Activated T-helper 2 cell treated with anti-CD3 and anti-CD28 coated beads, Interferon-gamma antibody, Interleukin-2, Interleukin-4, amounts not matched to agents 10 μg/mL and 5 μg/mL and 100 μg/mL, durations not matched to agents 14 hours and 24 hours and 36 hours (primary cell): ENCODE results near the gene DUS2. TPM values are rescaled to one million over a fixed set of nuclear protein-coding genes. Genes with fewer than 3 reads are reported as not detected.
"Not testable (repeated sequence)": the region's sequence is repeated elsewhere in the genome, so short reads cannot be mapped to it uniquely, and the experiment has no call there.

Source experiments
- DNase-seq: peaks from one replicate; pipeline ENCODE4 v3.0.0; 2021; ENCODE audit warnings: low spot score
- H3K27ac Mint-ChIP-seq: one replicate; pipeline ENCODE4 v1.8.0; 2021; ENCODE audit warnings: mixed read lengths
- H3K27me3 Mint-ChIP-seq: one replicate; pipeline ENCODE4 v1.8.0; 2021; ENCODE audit warnings: low read depth, mixed read lengths
- H3K36me3 Mint-ChIP-seq: one replicate; pipeline ENCODE4 v1.8.0; 2021; ENCODE audit warnings: low read depth, mixed read lengths
- H3K4me1 Mint-ChIP-seq: one replicate; pipeline ENCODE4 v1.8.0; 2021; ENCODE audit warnings: low read depth, mixed read lengths
- H3K4me3 Mint-ChIP-seq: one replicate; pipeline ENCODE4 v1.8.0; 2021; ENCODE audit warnings: low read depth, mild to moderate bottlenecking, moderate library complexity, mixed read lengths
- H3K9me3 Mint-ChIP-seq: one replicate; pipeline ENCODE4 v1.8.0; 2021; ENCODE audit warnings: mixed read lengths
- intact Hi-C: fragments of 100-400 bp; cut with micrococcal nuclease; formaldehyde crosslinking; loops from one replicate; pipeline ENCODE4 v1.15.1; 2023
- total RNA-seq: library from RNA; stranded (reverse); gene quantifications from 2 replicates; pipeline ENCODE4 v1.2.3, GENCODE V29; 2022

The DUS2 gene
- total RNA-seq, 1 donor from 2014 or later: 34.3 TPM

GRCh38 chr16:67990018-67990386, 33.1 kb upstream of the DUS2 start:
- Mint-ChIP-seq H3K27me3 (no peaks in the 10 kb centered on the region), H3K36me3 (no peaks in the 10 kb centered on the region), H3K4me1 (peaks cover 18% of the 10 kb centered on the region), H3K27ac (peak overlapping the region; percentile 1), H3K9me3 (no peaks in the 10 kb centered on the region), H3K4me3 (no peak overlapping the region)
- intact Hi-C loops: no loop called here
- no peak for DNase-seq

GRCh38 chr16:67992661-67993206, 30.4 kb upstream of the DUS2 start:
- no peak overlapping the region for H3K4me3 Mint-ChIP-seq
- H3K4me1 Mint-ChIP-seq: peaks cover 30% of the 10 kb centered on the region
- intact Hi-C loops: loop anchor here (1.0 kb wide), 3 partner anchors 8 to 72 kb away; no protein-coding TSS in a partner anchor
- H3K36me3 Mint-ChIP-seq: no peaks in the 10 kb centered on the region
- H3K9me3 Mint-ChIP-seq: no peaks in the 10 kb centered on the region
- no peak for DNase-seq
- H3K27ac Mint-ChIP-seq: peak overlapping the region; percentile 69
- H3K27me3 Mint-ChIP-seq: no peaks in the 10 kb centered on the region

GRCh38 chr16:67993207-67994039, 29.7 kb upstream of the DUS2 start:
- Mint-ChIP-seq H3K36me3 (no peaks in the 10 kb centered on the region), H3K27me3 (no peaks in the 10 kb centered on the region), H3K4me3 (peak overlapping the region; percentile 79), H3K9me3 (no peaks in the 10 kb centered on the region), H3K27ac (peak overlapping the region; percentile 99), H3K4me1 (peaks cover 30% of the 10 kb centered on the region)
- intact Hi-C loops: loop anchor here (1.0 kb wide), 3 partner anchors 9 to 71 kb away; no protein-coding TSS in a partner anchor
- peak; percentile 80 for DNase-seq

- H3K36me3 Mint-ChIP-seq, H3K27me3 Mint-ChIP-seq, H3K9me3 Mint-ChIP-seq, intact Hi-C loops, DNase-seq: not testable (repeated sequence)
- peak overlapping the region; percentile 79 for H3K4me3 Mint-ChIP-seq
- H3K4me1 Mint-ChIP-seq: peaks cover 35% of the 10 kb centered on the region
- H3K27ac Mint-ChIP-seq: peak overlapping the region; percentile 99
Observed at GRCh38 chr16:67994040-67994408, 29.1 kb upstream of the DUS2 start.

- Mint-ChIP-seq H3K4me3 (no peak overlapping the region), H3K27me3 (no peaks in the 10 kb centered on the region), H3K9me3 (no peaks in the 10 kb centered on the region), H3K4me1 (peaks cover 49% of the 10 kb centered on the region), H3K36me3 (no peaks in the 10 kb centered on the region), H3K27ac (peak overlapping the region; percentile 77)
- DNase-seq: no peak
- intact Hi-C loops: loop anchor here (5.0 kb wide), 1 partner anchor 87 kb away; no protein-coding TSS in a partner anchor
Observed at GRCh38 chr16:67995423-67995822, 27.7 kb upstream of the DUS2 start.

GRCh38 chr16:67996666-67997065, 26.4 kb upstream of the DUS2 start:
- no peak for DNase-seq
- H3K27me3 Mint-ChIP-seq: no peaks in the 10 kb centered on the region
- H3K9me3 Mint-ChIP-seq: no peaks in the 10 kb centered on the region
- H3K4me1 Mint-ChIP-seq: peaks cover 52% of the 10 kb centered on the region
- H3K4me3 Mint-ChIP-seq: no peak overlapping the region
- H3K36me3 Mint-ChIP-seq: no peaks in the 10 kb centered on the region
- intact Hi-C loops: loop anchor here (5.0 kb wide), 1 partner anchor 86 kb away; no protein-coding TSS in a partner anchor
- H3K27ac Mint-ChIP-seq: peak overlapping the region; percentile 68

- intact Hi-C loops: loop anchor here (2.0 to 5.0 kb wide), 2 partner anchors 24 to 84 kb away; partner anchors contain the start of genes DDX28 and DUS2
- peaks cover 47% of the 10 kb centered on the region for H3K4me1 Mint-ChIP-seq
- not testable (repeated sequence) for H3K36me3 Mint-ChIP-seq, H3K4me3 Mint-ChIP-seq, DNase-seq, H3K9me3 Mint-ChIP-seq, H3K27me3 Mint-ChIP-seq
- peak overlapping the region; percentile 90 for H3K27ac Mint-ChIP-seq
Observed at GRCh38 chr16:67998231-67998778, 24.8 kb upstream of the DUS2 start.

GRCh38 chr16:67998779-67999688, 24.1 kb upstream of the DUS2 start, which contains the start of gene DPEP2:
Gene DPEP2, minus strand, starts transcription at chr16:67999484. Its CDS starts 6,272 bp downstream, at chr16:67993212.
- Mint-ChIP-seq H3K27ac (peak within 1 kb of the TSS; percentile 90), H3K4me3 (peak within 1 kb of the TSS; percentile 66), H3K4me1 (peaks cover 41% of the 10 kb centered on the region)
- not testable (repeated sequence) for H3K9me3 Mint-ChIP-seq, H3K36me3 Mint-ChIP-seq, H3K27me3 Mint-ChIP-seq
- intact Hi-C loops: loop anchor here (2.0 to 5.0 kb wide), 2 partner anchors 24 to 83 kb away; partner anchors contain the start of genes DDX28 and DUS2
- DNase-seq: peak; percentile 31

- peak overlapping the region; percentile 66 for H3K4me3 Mint-ChIP-seq
- peaks cover 37% of the 10 kb centered on the region for H3K4me1 Mint-ChIP-seq
- peak overlapping the region; percentile 90 for H3K27ac Mint-ChIP-seq
- H3K36me3 Mint-ChIP-seq: no peaks in the 10 kb centered on the region
- DNase-seq: no peak
- no peaks in the 10 kb centered on the region for H3K27me3 Mint-ChIP-seq
- intact Hi-C loops: loop anchor here (2.0 to 5.0 kb wide), 2 partner anchors 23 to 82 kb away; partner anchors contain the start of genes DDX28 and DUS2
- H3K9me3 Mint-ChIP-seq: no peaks in the 10 kb centered on the region
Observed at GRCh38 chr16:67999985-68000384, 23.1 kb upstream of the DUS2 start.

GRCh38 chr16:68000450-68000849, 22.6 kb upstream of the DUS2 start:
- H3K36me3 Mint-ChIP-seq: no peaks in the 10 kb centered on the region
- H3K4me3 Mint-ChIP-seq: peak overlapping the region; percentile 63
- no peaks in the 10 kb centered on the region for H3K27me3 Mint-ChIP-seq
- no peaks in the 10 kb centered on the region for H3K9me3 Mint-ChIP-seq
- no peak for DNase-seq
- peaks cover 33% of the 10 kb centered on the region for H3K4me1 Mint-ChIP-seq
- intact Hi-C loops: no loop called here
- H3K27ac Mint-ChIP-seq: peak overlapping the region; percentile 78

- intact Hi-C loops: no loop called here
- no peaks in the 10 kb centered on the region for H3K27me3 Mint-ChIP-seq
- no peak for DNase-seq
- H3K4me3 Mint-ChIP-seq: no peak overlapping the region
- H3K4me1 Mint-ChIP-seq: peaks cover 32% of the 10 kb centered on the region
- H3K9me3 Mint-ChIP-seq: no peaks in the 10 kb centered on the region
- no peaks in the 10 kb centered on the region for H3K36me3 Mint-ChIP-seq
- no peak overlapping the region for H3K27ac Mint-ChIP-seq
Observed at GRCh38 chr16:68003031-68003430, 20.1 kb upstream of the DUS2 start.

- intact Hi-C loops: no loop called here
- H3K27ac Mint-ChIP-seq: peak overlapping the region; percentile 83
- no peak for DNase-seq
- H3K27me3 Mint-ChIP-seq: no peaks in the 10 kb centered on the region
- H3K36me3 Mint-ChIP-seq: no peaks in the 10 kb centered on the region
- H3K4me3 Mint-ChIP-seq: no peak overlapping the region
- H3K9me3 Mint-ChIP-seq: no peaks in the 10 kb centered on the region
- peaks cover 15% of the 10 kb centered on the region for H3K4me1 Mint-ChIP-seq
Observed at GRCh38 chr16:68005211-68005610, 17.9 kb upstream of the DUS2 start.
